ENCODE data around the gene PKM.

PKM gene

DNA sequence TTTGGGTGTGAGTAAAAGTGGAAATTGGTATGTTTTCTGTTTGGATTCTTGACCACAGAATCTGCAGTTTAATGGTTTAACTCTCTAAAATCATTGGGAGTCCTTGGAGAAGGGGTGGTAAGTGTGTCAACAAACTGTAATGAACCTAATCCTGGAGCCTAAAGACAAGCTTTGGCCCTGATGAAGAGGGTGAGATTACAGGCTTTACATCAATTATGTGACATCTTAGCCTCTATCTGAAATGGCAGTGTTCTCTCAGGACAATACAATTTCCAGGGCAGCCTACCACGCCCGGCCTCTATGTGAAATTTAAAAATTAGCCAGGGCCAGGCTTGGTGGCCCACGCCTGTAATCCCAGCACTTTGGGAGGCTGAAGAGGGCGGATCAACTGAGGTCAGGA is 4.3 kb upstream of the PKM start:
- no peak for DNase-seq (ENCODE audit: low spot score)

- DNase-seq (ENCODE audit: low spot score): no peak
These were observed 2.8 kb upstream of the PKM start for GRCh38 chr15:72233769-72234168.

DNA sequence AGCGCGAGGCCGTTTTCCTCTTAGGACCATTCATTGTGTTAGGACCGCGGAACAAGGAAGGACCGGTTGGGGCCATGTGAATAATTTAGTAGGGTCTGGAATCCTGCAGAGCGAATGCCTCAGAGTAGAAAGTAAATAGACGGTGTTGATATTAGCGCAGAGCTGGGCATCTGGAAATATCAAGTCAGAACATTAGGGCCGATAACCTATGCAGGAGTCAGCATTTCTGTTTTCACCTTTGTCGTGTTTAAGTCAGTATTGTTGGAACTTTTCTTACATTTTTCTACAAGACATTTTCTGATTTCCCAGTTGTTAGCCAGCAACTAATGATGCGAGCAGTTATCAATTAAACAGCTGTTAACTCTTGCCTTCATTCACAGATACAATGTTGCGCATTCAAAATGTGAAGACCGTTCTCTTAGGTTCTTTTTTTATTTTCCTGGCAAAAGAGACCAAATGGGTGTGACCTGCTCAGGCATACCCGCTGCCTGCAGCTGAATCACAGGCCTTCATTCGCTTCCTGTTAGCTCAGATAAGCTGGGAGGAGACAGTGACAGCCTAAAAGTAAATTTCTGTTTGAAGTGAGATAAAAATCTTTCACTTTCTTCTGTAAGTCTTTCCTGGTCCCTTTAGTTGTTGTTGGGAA is 966 bp upstream of the PKM start:
- peak; percentile 53 for DNase-seq (ENCODE audit: low spot score)

DNA sequence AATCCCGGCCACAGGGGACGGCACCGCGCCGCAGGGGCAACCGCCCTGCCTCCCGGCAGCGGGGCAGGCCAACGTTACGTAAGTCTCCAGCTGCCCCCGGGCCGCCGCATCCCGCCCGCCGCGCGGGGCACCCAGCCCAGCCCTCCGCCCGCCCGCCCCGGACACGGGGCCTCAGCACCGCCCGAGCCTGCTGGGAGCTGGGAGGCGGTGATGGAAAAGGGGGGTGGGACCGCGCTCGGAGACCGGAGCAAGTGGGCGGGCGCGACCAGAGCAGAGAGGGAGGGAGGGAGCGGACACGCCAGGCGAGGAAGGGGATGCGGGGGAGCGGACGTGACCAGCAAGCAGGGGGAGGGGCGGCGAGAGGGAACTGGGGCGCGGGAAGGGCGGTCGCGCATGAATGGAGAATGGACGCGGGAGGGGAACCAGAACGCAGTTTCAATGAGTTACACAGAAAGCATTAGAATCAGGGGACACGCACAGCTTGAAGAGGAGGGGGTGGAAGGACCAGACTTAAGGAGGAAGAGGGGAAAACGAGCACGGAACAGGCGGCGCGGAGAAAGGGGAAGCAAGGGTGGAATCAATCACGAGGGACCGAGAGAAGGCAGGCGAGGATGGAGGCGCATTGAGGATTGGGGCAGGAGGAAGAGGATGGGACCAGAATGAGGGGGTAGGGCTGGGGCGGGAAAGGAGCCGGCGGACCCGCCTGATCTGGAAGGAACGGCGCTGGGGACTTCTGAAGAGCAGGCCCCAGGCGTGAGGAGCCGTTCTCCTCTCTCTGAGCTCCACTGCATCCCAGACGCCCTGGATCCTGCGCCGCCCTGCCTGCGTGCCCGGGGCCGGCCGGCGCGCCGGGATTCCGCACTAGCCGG is 559 bp downstream of the PKM start:
- no peak for DNase-seq (ENCODE audit: low spot score)

- no peak for DNase-seq (ENCODE audit: low spot score)
These were observed 1.1 kb downstream of the PKM start for GRCh38 chr15:72229947-72230196.

GRCh38 chr15:72229076-72229946 is 1.7 kb downstream of the PKM start:
- no peak for DNase-seq (ENCODE audit: low spot score)

- no peak for DNase-seq (ENCODE audit: low spot score)
These were observed 3.3 kb downstream of the PKM start for GRCh38 chr15:72227720-72228119.

- no peak for DNase-seq (ENCODE audit: low spot score)
These were observed 3.8 kb downstream of the PKM start for GRCh38 chr15:72227192-72227586.

DNA sequence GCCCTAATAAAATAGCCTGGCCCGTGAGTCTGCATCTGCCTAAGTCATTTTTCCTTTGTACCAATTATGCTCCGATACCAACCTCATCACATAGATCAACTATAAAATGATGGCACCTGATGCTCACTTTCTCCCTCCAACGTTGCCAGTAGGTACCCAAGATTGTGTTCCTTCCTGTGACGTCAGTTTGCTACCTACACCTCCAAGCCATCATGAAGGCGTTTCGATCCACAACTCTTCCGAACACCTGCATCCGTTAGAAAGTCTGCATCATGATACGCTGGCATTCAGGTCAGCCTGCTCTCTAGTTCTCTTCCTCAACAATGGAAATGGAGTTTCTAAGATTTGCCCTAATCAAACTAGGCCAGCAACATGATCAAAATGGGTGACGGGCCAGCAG is 7.7 kb downstream of the PKM start:
- DNase-seq (ENCODE audit: low spot score): no peak

DNA sequence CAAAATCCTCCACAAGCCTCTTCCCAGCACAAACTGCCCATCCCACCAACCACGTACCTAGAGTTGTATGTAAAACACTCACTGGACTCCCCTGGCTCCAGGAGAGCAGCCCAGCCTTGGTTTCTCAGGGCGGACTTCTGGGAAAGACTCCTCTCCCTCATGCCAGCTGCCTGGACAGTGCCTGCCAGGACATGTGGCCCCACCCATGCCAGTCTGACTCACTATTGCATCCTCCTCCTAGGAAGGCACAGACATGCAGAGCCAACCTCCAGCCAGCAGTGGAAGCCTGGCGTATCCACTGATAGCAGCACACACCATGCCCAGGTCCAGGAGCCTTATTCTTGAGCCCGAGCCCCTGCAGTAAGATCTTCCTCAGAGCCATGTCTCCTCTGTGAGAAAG is 8.6 kb downstream of the PKM start:
- no peak for DNase-seq (ENCODE audit: low spot score)

DNA sequence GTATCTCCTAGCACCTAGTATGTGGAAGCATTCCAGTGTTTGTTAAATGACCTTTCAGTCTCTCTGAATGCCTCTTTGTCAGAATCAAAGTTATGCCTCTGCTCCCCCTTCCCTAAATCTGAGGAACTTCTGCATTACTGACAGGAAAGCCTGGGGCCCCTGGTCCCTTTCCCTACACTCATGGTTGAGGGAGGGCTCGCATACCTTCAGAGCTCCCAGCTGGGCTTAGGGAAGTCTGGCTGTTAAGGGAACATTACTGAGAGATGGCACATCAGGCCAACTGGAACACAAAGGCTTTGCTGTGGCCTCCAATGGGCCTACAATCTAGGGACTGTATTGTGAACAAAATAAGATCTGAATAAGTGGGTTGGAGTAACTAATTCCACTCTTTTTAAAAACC is 10.3 kb downstream of the PKM start:
- DNase-seq (ENCODE audit: low spot score): no peak

- no peak for DNase-seq (ENCODE audit: low spot score)
These were observed 13.8 kb downstream of the PKM start for GRCh38 chr15:72217216-72217615.

DNA sequence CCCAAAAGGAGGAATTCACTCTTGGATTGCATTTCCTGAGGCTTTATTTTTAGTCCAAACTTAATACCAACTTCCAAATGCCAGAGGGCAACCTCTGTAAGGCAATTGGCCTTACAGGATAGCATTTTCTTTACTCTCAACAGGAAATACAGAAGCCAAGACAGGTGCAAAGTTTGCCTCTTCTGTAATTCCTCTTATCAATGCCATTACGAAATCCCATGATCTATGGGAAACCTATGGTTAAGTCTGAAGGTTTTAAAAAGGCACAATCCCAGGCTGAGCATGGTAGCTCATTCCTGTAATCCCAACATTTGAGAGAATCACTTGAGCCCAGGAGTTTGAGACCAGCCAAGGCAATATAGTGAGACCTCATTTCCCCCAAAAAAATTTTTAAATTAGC is 14.9 kb downstream of the PKM start:
- no peak for DNase-seq (ENCODE audit: low spot score)

DNA sequence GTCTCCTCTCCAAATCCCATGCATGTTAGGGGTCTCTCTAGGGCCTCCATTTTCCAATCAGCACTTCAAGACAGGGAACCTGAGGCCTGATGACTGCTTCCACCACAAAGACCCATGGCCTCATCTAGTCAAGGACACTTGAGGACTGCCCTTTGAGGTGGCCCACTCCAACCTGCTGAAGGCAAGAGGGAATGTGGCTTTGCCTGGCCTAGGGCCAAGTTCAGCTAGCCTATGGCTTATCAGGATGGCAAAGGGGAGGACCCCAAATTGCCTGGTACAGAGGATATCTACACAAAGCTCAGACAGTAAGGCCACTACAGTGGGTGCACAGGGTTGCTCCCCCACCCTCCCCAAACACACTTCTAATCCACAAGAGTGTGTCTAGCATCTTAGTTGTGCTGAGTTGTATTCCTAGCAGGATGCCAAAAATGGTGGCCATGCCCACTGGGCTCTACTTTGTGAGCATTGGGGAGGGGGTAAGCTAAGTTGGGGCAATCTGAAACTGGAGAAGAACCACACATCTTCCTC is 23.4 kb downstream of the PKM start:
- no peak for DNase-seq (ENCODE audit: low spot score)

DNA sequence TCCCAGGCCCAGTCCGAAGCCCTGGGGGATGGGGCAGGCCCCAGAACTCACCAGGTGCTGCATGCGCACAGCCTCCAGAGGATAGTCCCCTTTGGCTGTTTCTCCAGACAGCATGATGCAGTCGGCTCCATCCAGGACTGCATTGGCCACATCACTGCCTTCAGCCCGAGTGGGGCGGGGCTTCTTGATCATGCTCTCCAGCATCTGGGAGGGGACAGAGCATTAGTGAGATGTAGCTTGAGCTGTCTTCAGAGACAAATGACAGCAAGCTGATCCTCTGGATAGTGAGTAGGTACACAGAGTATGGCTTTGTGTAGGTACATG is 24.4 kb downstream of the PKM start:
- DNase-seq (ENCODE audit: low spot score): no peak

GRCh38 chr15:72205896-72206676 is 24.9 kb downstream of the PKM start:
- DNase-seq (ENCODE audit: low spot score): no peak

GRCh38 chr15:72205273-72205672 is 25.7 kb downstream of the PKM start:
- no peak for DNase-seq (ENCODE audit: low spot score)

GRCh38 chr15:72203507-72203837 is 27.5 kb downstream of the PKM start:
- no peak for DNase-seq (ENCODE audit: low spot score)

- no peak for DNase-seq (ENCODE audit: low spot score)
These were observed 28.0 kb downstream of the PKM start for GRCh38 chr15:72202801-72203506.

GRCh38 chr15:72202302-72202701 is 28.7 kb downstream of the PKM start:
- DNase-seq (ENCODE audit: low spot score): no peak

GRCh38 chr15:72201391-72201921 is 29.5 kb downstream of the PKM start:
- DNase-seq (ENCODE audit: low spot score): no peak
